HL-60 (cell line): ENCODE data around the gene DNAH7.

Experiments used
- DNase-seq, 2 experiments: peaks; one replicate each; pipeline ENCODE4 v3.0.0-alpha.2; 2010 to 2020; ENCODE audit warnings: low read depth in 1 of 2, low spot score in 1 of 2
- H3K27ac ChIP-seq: fragments of 250-450 bp; sonication (Bioruptor Pico); replicated peaks from 2 replicates; pipeline ENCODE4 v1.5.1; 2020; ENCODE audit warnings: mild to moderate bottlenecking, moderate library complexity
- H3K27me3 ChIP-seq: fragments of 250-450 bp; sonication (Bioruptor Pico); 2 replicates; pipeline ENCODE4 v1.5.1; 2021; ENCODE audit warnings: mild to moderate bottlenecking, moderate library complexity; ENCODE audit not compliant: insufficient read depth, poor library complexity, severe bottlenecking
- H3K4me3 ChIP-seq: replicated peaks from 2 replicates; pipeline ENCODE4 v1.5.1; 2011; ENCODE audit warnings: mild to moderate bottlenecking, control low read depth, low read length; ENCODE audit not compliant: insufficient read depth
- CTCF ChIP-seq: IDR thresholded peaks from one replicate; pipeline ENCODE4 v1.5.1; 2011; ENCODE audit warnings: low read length, control low read depth, inconsistent platforms; ENCODE audit not compliant: insufficient read depth
- GABPA ChIP-seq: IDR thresholded peaks from 2 replicates; pipeline ENCODE4 v1.6.1; 2012; ENCODE audit warnings: low read depth
- POLR2AphosphoS5 ChIP-seq: IDR thresholded peaks from 2 replicates; pipeline ENCODE4 v1.6.1; 2012; ENCODE audit warnings: low read depth
- SPI1 ChIP-seq: IDR thresholded peaks from 2 replicates; pipeline ENCODE4 v1.6.1; 2012; ENCODE audit warnings: low read depth, mild to moderate bottlenecking, borderline replicate concordance
- TF ChIP-seq, protein P1 (sequence below): IDR thresholded peaks from 2 replicates; pipeline ENCODE4 v1.6.1; 2012; ENCODE audit warnings: low read depth; ENCODE audit not compliant: insufficient replicate concordance

Gene DNAH7

DNA sequence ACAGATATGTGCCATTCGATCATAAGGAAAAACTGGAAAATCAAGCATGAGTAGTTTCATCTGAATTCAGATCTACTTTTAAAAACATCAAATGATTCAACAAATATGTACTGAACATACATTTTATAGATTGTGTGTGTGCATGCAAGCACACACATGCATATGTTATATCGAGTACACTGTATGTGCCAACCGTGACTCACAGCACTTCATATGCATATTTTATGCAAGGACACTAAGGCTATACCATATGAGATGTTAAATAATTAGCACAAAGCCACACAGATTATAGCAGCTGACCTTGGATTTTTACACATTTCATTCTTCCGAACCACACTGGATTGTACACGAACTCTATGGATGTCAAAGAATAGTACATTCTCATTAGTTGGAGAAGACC lies 161.2 kb downstream of the DNAH7 start:
- no peak for TF ChIP-seq POLR2AphosphoS5
- no peak for TF ChIP-seq GABPA
- TF ChIP-seq SPI1: no peak
- TF ChIP-seq, protein P1, sequence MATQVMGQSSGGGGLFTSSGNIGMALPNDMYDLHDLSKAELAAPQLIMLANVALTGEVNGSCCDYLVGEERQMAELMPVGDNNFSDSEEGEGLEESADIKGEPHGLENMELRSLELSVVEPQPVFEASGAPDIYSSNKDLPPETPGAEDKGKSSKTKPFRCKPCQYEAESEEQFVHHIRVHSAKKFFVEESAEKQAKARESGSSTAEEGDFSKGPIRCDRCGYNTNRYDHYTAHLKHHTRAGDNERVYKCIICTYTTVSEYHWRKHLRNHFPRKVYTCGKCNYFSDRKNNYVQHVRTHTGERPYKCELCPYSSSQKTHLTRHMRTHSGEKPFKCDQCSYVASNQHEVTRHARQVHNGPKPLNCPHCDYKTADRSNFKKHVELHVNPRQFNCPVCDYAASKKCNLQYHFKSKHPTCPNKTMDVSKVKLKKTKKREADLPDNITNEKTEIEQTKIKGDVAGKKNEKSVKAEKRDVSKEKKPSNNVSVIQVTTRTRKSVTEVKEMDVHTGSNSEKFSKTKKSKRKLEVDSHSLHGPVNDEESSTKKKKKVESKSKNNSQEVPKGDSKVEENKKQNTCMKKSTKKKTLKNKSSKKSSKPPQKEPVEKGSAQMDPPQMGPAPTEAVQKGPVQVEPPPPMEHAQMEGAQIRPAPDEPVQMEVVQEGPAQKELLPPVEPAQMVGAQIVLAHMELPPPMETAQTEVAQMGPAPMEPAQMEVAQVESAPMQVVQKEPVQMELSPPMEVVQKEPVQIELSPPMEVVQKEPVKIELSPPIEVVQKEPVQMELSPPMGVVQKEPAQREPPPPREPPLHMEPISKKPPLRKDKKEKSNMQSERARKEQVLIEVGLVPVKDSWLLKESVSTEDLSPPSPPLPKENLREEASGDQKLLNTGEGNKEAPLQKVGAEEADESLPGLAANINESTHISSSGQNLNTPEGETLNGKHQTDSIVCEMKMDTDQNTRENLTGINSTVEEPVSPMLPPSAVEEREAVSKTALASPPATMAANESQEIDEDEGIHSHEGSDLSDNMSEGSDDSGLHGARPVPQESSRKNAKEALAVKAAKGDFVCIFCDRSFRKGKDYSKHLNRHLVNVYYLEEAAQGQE: no peak
- no peak for TF ChIP-seq CTCF
- no peak overlapping the region for H3K27ac ChIP-seq
- H3K4me3 ChIP-seq: no peak overlapping the region
- no peak for DNase-seq
- no peaks in the 10 kb centered on the region for H3K27me3 ChIP-seq

DNA sequence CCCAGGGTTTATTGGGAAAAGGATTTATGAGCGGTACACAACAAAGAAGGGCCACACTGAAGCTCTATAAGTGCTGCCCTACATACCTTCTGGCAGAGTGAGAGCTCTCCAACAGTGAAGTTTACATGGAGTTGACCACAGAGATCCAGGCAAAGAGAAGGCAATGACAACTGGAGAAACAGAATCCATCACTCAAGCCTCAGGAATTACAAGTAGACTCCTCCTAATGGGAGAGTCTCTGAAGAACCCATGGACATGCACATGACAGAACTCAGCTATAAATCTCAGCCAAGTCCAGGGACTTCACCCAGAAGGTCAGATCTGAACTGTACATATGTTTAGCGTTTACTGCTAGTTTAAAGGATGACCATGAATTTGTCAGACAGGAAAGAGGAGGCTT lies 164.7 kb downstream of the DNAH7 start:
- H3K4me3 ChIP-seq: no peak overlapping the region
- no peak for DNase-seq
- H3K27me3 ChIP-seq: no peaks in the 10 kb centered on the region
- H3K27ac ChIP-seq: no peak overlapping the region
- TF ChIP-seq CTCF (no peak), GABPA (no peak), SPI1 (no peak), POLR2AphosphoS5 (no peak)
- TF ChIP-seq, protein P1: no peak

DNA sequence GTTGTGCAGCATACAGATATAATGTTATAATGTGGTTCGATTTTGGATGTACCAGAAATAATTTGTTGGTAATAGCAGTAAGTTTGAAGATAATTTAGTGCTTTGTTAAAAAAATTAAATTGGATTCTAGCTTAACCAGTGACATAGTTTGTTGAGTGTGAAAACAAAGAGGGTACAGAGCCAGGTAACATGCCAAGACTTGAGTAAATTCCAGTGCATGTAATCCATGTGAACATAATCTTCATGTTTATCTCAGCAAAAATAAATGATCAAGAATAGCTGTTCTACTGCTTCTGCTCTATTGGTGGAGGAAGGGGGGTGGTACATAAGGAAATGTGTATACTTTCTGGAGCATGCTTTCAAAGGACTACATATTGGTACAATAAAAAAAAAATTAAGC lies 165.8 kb downstream of the DNAH7 start:
- TF ChIP-seq POLR2AphosphoS5: no peak
- TF ChIP-seq GABPA: no peak
- TF ChIP-seq CTCF: no peak
- no peak for TF ChIP-seq SPI1
- TF ChIP-seq, protein P1: no peak
- H3K27me3 ChIP-seq: no peaks in the 10 kb centered on the region
- no peak overlapping the region for H3K27ac ChIP-seq
- H3K4me3 ChIP-seq: no peak overlapping the region
- no peak for DNase-seq
